Skeletal muscle cell (primary cell): ENCODE measurements around the gene PI16.
"Not testable (repeated sequence)": the region's sequence is repeated elsewhere in the genome, so short reads cannot be mapped to it uniquely, and the experiment has no call there.

Experiments
- DNase-seq: peaks from one replicate; pipeline ENCODE4 v3.0.0-alpha.2; 2010; ENCODE audit warnings: low read depth
- H3K4me3 ChIP-seq: 2 replicates; pipeline ENCODE4 v1.5.1; 2011; ENCODE audit warnings: low read depth, mild to moderate bottlenecking, control low read depth, low read length, moderate library complexity

The PI16 gene

DNA sequence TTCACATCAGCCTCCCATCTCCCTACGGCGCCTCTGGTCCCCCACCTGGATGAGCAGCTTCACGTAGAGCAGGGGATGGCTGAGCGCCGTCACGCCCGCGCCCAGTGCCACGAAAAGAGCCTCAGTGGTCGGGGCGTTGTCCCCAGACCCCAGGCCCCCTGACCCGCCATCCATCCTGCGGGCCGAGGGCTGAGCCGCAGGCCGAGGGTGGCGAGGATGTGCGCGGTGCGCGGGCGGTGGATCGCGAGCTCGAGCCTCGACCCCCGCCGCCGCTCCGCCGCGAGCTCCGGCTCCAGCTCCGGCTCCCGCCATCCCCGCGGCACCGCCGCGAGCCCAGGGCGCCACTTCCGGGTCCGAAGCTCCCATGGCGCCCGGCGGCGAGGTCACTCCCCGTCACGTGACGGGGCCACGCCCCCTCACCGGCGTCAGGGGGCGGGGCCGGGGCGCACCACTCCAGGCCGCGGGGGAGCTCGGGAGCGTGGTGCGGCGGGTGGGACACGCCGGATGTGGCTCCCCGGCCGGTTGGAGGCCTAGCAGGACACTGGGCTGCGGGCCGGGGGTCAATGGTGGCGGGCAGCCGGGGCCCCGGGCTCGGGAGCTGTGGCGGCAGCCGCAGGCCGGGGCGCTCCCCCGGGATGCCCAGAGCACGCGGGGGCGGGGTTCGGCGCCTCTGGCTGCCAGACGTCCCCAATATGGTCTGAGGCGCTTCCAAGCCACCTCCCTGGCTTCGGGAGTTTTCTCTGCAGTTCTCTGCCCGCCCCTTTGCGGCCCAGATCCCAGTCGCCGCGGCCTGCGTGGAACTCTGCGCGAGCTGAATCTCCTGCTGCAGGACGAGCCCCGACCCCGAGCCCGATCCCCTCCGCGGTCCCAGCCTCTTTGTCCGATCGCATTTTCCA, 31.5 kb downstream of the PI16 start, which contains the start of gene MTCH1:
MTCH1 (minus strand) TSS at position 389 of the 896 bp plus-strand sequence; CDS start at position 366, 23 bp downstream.
- peak; percentile 64 for DNase-seq

DNA sequence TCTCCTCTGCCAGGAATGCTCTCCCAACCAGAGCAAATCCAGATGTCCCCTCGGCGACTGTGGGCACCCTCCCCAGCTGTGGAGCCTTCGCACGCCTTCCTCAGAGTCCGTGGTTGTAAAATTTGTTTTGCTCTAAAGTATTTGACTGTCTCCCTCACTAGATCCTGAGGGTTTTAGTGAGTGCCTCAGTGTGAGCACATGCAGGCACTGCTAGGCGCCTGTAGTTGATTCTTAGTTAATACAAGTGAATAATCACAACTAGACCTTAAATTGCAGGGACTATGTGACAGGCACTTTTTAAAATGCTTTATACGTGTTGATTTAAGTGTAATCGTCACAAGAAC, 32.1 kb downstream of the PI16 start:
- no peak for DNase-seq
- peak overlapping the region; percentile 98 for H3K4me3 ChIP-seq

More for the DNA sequence above, 31.5 kb downstream of the PI16 start, which contains the start of gene MTCH1:
- H3K4me3 ChIP-seq = peak within 1 kb of the TSS; percentile 98

- no peak overlapping the region for H3K4me3 ChIP-seq
- no peak for DNase-seq
Observed at GRCh38 chr6:36989264-36989663, 34.7 kb downstream of the PI16 start.

DNA sequence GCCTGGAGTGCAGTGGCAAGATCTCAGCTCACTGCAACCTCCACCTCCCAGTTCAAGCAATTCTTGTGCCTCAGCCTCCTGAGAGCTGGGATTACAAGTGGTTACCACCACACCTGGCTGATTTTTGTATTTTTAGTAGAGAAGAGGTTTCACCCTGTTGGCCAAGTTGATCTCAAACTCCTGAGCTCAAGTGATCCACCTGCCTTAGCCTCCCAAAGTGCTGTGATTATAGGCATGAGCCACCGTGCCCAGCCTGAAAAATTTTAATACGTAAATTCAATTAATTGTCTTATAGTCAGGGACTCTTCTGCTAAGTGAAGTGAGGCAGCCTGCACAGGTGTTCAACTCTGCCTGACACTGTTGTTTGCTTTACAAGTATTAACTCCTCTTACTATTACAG, 35.9 kb downstream of the PI16 start:
- DNase-seq, H3K4me3 ChIP-seq: not testable (repeated sequence)

DNA sequence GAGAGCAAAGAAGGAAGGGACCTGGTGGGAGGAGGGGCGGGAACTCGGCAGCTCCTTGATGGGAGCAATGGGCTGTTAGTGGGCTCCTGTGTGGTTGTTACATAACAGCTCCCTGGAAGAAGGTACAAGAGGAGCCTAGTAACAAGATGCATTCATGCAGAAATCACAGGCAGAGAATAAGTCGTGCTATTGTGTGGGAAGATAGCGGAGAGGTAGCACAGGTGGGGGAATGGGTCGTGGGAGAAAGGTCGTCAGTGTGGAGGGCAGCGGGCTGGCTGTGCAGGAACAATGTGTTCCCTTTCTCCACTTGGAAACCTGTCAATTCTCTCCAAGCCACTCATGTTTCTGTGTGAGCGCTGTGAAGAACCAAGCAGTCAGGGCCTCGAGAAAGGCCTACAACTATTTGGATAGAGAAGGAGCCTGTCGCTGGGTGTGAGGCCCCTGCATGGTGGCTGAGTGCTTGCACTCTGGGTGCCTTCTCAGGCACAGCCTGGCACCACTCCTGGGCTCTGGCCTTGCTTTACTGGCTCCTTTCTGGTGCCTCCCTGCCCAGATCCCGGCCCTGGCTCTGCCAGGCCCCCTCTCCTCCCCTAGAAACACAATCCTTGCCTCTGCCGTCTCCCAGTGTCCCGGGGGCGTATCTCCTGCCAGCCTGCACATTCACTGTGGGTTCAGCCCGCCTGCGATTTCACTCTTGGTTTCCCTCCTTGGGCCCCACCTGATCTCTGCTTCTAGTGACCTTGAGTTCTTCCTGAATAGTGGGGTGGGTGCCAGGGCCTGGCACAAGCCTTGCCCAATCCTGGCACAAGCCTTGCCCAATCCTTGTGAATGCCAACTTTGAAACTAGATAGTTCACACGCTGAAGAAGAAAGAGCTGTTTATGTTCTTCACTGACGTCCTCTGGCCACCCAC, 43.5 kb downstream of the PI16 start:
- H3K4me3 ChIP-seq = no peak overlapping the region
- no peak for DNase-seq

DNA sequence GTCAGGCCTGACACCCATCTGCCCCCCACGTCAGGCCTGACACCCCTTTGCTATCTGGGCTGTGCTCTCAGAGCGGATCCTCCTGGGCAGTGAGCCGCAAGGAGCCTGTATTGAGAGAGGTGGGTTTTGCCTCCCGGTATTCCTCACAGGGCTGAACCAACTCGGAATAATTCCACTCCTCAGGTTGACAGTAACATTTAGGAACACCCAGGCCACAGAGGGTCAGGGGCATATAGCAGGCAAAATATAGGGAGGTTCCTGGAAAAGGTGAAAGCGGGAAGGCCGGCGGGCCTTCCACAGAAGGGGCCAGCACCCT, 44.1 kb downstream of the PI16 start:
- DNase-seq = no peak
- H3K4me3 ChIP-seq = no peak overlapping the region

GRCh38 chr6:36999061-36999750, 44.7 kb downstream of the PI16 start:
- no peak overlapping the region for H3K4me3 ChIP-seq

GRCh38 chr6:36999751-37000125, 45.2 kb downstream of the PI16 start:
- H3K4me3 ChIP-seq = no peak overlapping the region
- DNase-seq = no peak

More at GRCh38 chr6:36999061-36999750, 44.7 kb downstream of the PI16 start:
- DNase-seq = no peak

GRCh38 chr6:37004044-37004980, 49.8 kb downstream of the PI16 start:
- no peak for DNase-seq
- H3K4me3 ChIP-seq = no peak overlapping the region

DNA sequence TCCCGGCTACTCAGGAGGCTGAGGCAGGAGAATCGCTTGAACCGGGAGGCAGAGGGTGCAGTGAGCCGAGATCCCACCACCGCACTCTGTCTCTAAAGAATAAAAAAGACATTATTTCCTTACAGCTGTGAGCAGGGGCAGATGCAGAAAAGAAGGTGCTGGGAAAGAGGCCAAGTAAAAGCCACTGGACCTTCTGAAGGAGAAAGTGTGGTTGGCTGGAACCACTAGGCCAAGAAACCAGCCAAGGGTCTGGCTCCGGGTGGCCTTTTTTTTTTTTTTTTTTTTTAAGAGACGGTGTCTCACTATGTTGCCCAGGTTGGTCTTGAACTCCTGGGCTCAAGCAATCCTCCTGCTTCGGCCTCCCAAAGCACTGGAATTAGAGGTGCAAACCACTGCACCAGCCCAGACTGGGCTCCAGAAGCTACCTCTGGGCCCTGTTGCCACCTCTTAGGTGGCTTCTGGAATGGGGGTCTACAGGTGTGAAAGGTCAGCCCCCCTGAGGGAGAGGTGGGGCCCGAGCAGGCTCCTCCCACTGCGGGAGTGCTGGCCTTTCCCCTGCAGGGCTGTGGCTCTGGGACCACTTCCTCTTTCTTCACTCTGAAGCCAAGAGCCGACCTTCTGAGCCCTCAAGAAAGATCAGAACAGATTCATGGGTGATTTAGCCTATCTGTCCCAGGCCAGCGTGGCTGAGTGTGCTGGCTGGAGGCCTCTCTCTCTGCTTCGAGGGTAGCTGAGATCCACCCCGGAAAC, 50.7 kb downstream of the PI16 start, which contains the start of gene FGD2:
FGD2 (plus strand) TSS at position 595 of the 750 bp plus-strand sequence. CDS start 163 bp downstream, outside the sequence.
- DNase-seq = no peak
- H3K4me3 ChIP-seq = no peak within 1 kb of the TSS

GRCh38 chr6:37005827-37006567, 51.5 kb downstream of the PI16 start:
- DNase-seq = no peak

GRCh38 chr6:37006793-37007339, 52.3 kb downstream of the PI16 start:
- no peak for DNase-seq
- H3K4me3 ChIP-seq = no peak overlapping the region

More at GRCh38 chr6:37005827-37006567, 51.5 kb downstream of the PI16 start:
- no peak overlapping the region for H3K4me3 ChIP-seq

GRCh38 chr6:37007340-37008043, 53.0 kb downstream of the PI16 start:
- no peak for DNase-seq
- H3K4me3 ChIP-seq = no peak overlapping the region

DNA sequence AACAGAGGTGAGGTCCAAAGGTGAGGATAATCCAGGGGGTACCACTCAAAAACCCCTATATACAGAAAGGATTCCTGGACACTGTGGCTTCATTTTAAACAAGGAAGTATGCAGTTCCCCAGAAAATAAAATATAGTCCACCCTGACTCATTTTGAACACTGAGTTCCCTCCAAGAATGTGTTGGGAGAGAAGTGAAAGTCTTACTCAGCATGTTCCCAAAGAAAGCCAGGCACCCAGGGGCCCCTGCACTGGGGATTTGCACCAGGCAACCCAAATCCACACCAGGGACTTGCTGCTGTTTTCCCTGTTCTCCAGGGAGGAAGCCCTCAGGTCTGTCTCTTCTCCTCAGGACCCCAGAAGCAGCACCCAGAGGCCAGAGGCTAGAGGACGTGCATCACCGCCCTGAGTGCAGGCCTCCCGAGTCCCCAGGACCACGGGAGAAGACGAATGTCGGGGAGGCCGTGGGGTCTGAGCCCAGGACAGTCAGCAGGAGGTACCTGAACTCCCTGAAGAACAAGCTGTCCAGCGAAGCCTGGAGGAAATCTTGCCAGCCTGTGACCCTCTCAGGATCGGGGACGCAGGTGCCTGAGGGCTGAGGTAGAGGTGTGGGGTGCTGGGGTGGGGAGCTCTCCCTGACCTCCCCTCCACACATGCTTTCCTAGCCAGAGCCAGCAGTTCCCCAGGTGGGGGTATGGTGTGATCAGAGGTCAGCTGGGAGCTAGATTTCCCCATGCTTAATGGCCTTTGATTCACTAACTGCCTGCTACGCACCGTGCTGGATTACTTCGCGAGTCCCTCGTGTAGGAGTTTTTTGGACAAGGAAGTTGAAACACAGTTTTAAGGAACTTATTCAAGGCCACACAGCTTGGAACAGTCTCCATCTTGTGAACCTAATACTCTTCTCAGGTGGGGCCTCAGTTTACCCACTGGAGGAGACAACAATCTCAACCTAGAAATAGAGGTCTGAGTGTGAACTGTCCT, 54.2 kb downstream of the PI16 start:
- H3K4me3 ChIP-seq = no peak overlapping the region
- no peak for DNase-seq

DNA sequence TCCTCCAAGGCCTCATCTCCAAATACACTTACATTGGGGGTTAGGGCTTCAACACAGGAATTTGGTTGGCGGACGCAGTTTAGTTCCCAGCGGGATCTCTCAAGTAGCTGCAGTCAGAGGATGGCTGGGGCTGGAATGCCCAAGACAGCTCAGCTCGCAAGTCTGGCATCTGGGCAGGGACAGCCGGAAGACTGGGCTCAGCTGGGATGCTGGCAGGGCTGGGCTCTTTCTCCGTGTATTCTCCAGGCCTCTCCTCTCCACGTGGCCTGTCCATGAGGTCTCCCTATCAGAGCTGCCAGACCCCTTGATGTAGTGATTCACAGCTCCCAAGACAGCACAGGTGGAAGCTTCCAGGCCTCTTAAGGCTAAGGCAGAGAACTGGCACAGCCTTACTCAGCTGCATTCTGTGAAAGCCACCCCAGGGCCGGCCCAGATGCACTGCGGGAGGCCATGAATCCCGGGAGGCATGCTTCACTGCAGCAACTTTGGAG, 55.9 kb downstream of the PI16 start:
- no peak for DNase-seq
- no peak overlapping the region for H3K4me3 ChIP-seq
